ENCODE measurements around the gene PBX2. TPM values are rescaled to one million over a fixed set of nuclear protein-coding genes. Genes with fewer than 3 reads are reported as not detected.

PBX2 gene
- total RNA-seq, 4 donors from 2014 or later, result 42.9 to 70.1 (median 61.0) TPM

- Histone ChIP-seq H3K27me3 (peaks cover 27% of the 10 kb centered on the region), H3K27ac (no peak overlapping the region), H3K4me3 (no peak overlapping the region), H3K4me1 (no peaks in the 10 kb centered on the region), H3K36me3 (no peaks in the 10 kb centered on the region), H3K9me3 (no peaks in the 10 kb centered on the region)
- TF ChIP-seq POLR2AphosphoS5 (IDR thresholded peaks at IDR 0.05) (no peak), EP300 (IDR thresholded peaks at IDR 0.05) (no peak), POLR2A (IDR thresholded peaks at IDR 0.05) (no peak), CTCF (IDR thresholded peaks at IDR 0.05) (no peak)
- 81 to 84% methylated on average over 4 to 5 of the region's 9 CpGs for WGBS, 2 donors (ENCODE audit: low coverage in 1 of 2)
- no peak for ATAC-seq
Measured at GRCh38 chr6:32203426-32204267, 13.6 kb upstream of the PBX2 start.

GRCh38 chr6:32202186-32202585, 12.2 kb upstream of the PBX2 start:
- Histone ChIP-seq H3K4me3 (no peak overlapping the region), H3K27ac (no peak overlapping the region), H3K9me3 (no peaks in the 10 kb centered on the region), H3K4me1 (peaks cover 0 to 6% (median 1%) of the 10 kb centered on the region in 3 donors), H3K36me3 (no peaks in the 10 kb centered on the region), H3K27me3 (peaks cover 27% of the 10 kb centered on the region)
- 71% methylated on average over 5 of the region's 9 CpGs; no CpG with 5 or more reads in 1 of the 2 donors for WGBS, 2 donors (ENCODE audit: low coverage in 1 of 2)
- no peak for TF ChIP-seq POLR2A (IDR thresholded peaks at IDR 0.05)
- no peak for TF ChIP-seq EP300 (IDR thresholded peaks at IDR 0.05)
- TF ChIP-seq POLR2AphosphoS5 (IDR thresholded peaks at IDR 0.05), result no peak
- TF ChIP-seq CTCF (IDR thresholded peaks at IDR 0.05), result no peak
- no peak for ATAC-seq

- H3K4me3 ChIP-seq, result no peak overlapping the region
- no peak for ATAC-seq
- H3K36me3 ChIP-seq, result no peaks in the 10 kb centered on the region
- WGBS, 2 donors (ENCODE audit: low coverage in 1 of 2), result 80 to 93% methylated on average over 1 to 3 of the region's 13 CpGs
- TF ChIP-seq POLR2AphosphoS5 (IDR thresholded peaks at IDR 0.05), result no peak
- no peak for TF ChIP-seq POLR2A (IDR thresholded peaks at IDR 0.05)
- TF ChIP-seq EP300 (IDR thresholded peaks at IDR 0.05), result no peak
- no peak for TF ChIP-seq CTCF (IDR thresholded peaks at IDR 0.05)
- H3K27me3 ChIP-seq, result peaks cover 27% of the 10 kb centered on the region
- H3K27ac ChIP-seq, result no peak overlapping the region
- no peaks in the 10 kb centered on the region for H3K9me3 ChIP-seq
- peaks cover 2 to 14% (median 7%) of the 10 kb centered on the region in 3 donors for H3K4me1 ChIP-seq
Measured at GRCh38 chr6:32200711-32201475, 10.9 kb upstream of the PBX2 start.

GRCh38 chr6:32198866-32199265, 8.9 kb upstream of the PBX2 start:
- TF ChIP-seq POLR2AphosphoS5 (IDR thresholded peaks at IDR 0.05) (no peak), EP300 (IDR thresholded peaks at IDR 0.05) (no peak), POLR2A (IDR thresholded peaks at IDR 0.05) (no peak), CTCF (IDR thresholded peaks at IDR 0.05) (no peak)
- Histone ChIP-seq H3K36me3 (no peaks in the 10 kb centered on the region), H3K4me1 (peaks cover 2 to 28% (median 14%) of the 10 kb centered on the region in 3 donors), H3K27me3 (peaks cover 24% of the 10 kb centered on the region), H3K4me3 (no peak overlapping the region), H3K9me3 (no peaks in the 10 kb centered on the region), H3K27ac (no peak overlapping the region)
- no peak for ATAC-seq
- 80 to 100% methylated on average over 1 to 2 of the region's 17 CpGs for WGBS, 2 donors (ENCODE audit: low coverage in 1 of 2)
